ENCODE results near the gene SH3YL1. TPM values are rescaled to one million over a fixed set of nuclear protein-coding genes. Genes with fewer than 3 reads are reported as not detected.

SH3YL1 gene
- total RNA-seq, 1 experiment from 2014 or later = 26.5 TPM

GRCh38 chr2:237878-238277 lies 26.0 kb downstream of the SH3YL1 start:
- DNase-seq = no peak
- Histone ChIP-seq H3K27me3 (ENCODE audit: insufficient read depth, low read length) (no peaks in the 10 kb centered on the region), H3K9ac (ENCODE audit: extremely low read depth, insufficient read length, low read length) (no peak overlapping the region), H2BK5ac (ENCODE audit: insufficient read length, low read length) (no peak overlapping the region), H3K79me1 (ENCODE audit: insufficient read depth, low read depth, low read length, poor library complexity, severe bottlenecking) (no peaks in the 10 kb centered on the region), H2BK12ac (ENCODE audit: insufficient read length, low read depth, low read length) (no peak overlapping the region), H3K27ac (ENCODE audit: insufficient read length, low read depth, low read length) (no peak overlapping the region), H3T11ph (ENCODE audit: low read length) (no peak overlapping the region), H3K9me3 (ENCODE audit: control insufficient read depth, low read depth, low read length) (no peaks in the 10 kb centered on the region), H3K18ac (ENCODE audit: insufficient read length, low read depth, low read length) (no peak overlapping the region), H3K4me1 (ENCODE audit: insufficient read depth, low read length) (no peaks in the 10 kb centered on the region), H4K91ac (ENCODE audit: insufficient read length, low read depth, low read length) (no peak overlapping the region), H2BK15ac (ENCODE audit: low read depth, low read length) (no peak overlapping the region), H3K4me2 (ENCODE audit: insufficient read depth, insufficient read length, low read length) (no peak overlapping the region), H3K56ac (ENCODE audit: insufficient read length, low read depth, low read length) (no peak overlapping the region), H4K20me1 (ENCODE audit: control insufficient read depth, insufficient read depth, insufficient read length) (no peaks in the 10 kb centered on the region), H3K4ac (ENCODE audit: low read depth, low read length) (no peak overlapping the region), H4K8ac (replicated peaks; ENCODE audit: insufficient read length, low read depth, low read length) (no peak overlapping the region), H2BK20ac (ENCODE audit: low read depth, low read length, poor library complexity, severe bottlenecking) (no peak overlapping the region), H2AFZ (ENCODE audit: low read length) (no peak overlapping the region), H3K79me2 (ENCODE audit: insufficient read depth, low read length) (no peaks in the 10 kb centered on the region), H4K5ac (ENCODE audit: insufficient read length, low read depth, low read length) (no peak overlapping the region), H2AK5ac (ENCODE audit: insufficient read length, low read length) (no peak overlapping the region), H2BK120ac (ENCODE audit: low read depth, low read length, poor library complexity, severe bottlenecking) (no peak overlapping the region), H3K23ac (ENCODE audit: insufficient read length, low read depth, low read length) (no peak overlapping the region), H3K14ac (ENCODE audit: insufficient read depth, low read length) (no peak overlapping the region), H3K23me2 (ENCODE audit: insufficient read length, low read depth, low read length, poor library complexity, severe bottlenecking) (no peaks in the 10 kb centered on the region)
- WGBS (ENCODE audit: extremely low coverage, insufficient read length, low lambda C conversion rate) = no CpG with 5 or more reads among the region's 6 CpGs
- H3K4me1 Mint-ChIP-seq = peaks cover 13 to 22% of the 10 kb centered on the region in 2 experiments
- H3K36me3 Mint-ChIP-seq (ENCODE audit: insufficient read depth in 1 of 3, low read depth in 3 of 3) = peaks cover 13 to 20% (median 16%) of the 10 kb centered on the region in 3 experiments
- H3K9me3 Mint-ChIP-seq = peaks cover 0 to 2% of the 10 kb centered on the region in 2 experiments; a peak in 2 of 5 replicates
- peak overlapping the region in 1 of 3 experiments; percentile 58; a peak in 1 of 7 replicates for H3K27ac Mint-ChIP-seq
- H3K4me3 Mint-ChIP-seq = no peak overlapping the region
- TF ChIP-seq CTCF (conservative IDR thresholded peaks at IDR 0.05) = no peak
- H3K27me3 Mint-ChIP-seq (ENCODE audit: low read depth) = no peaks in the 10 kb centered on the region; the same call in 1 of the 2 replicates

Measured in H9 (cell line).